ENCODE measurements around the gene DACH2. TPM values are rescaled to one million over a fixed set of nuclear protein-coding genes. Genes with fewer than 3 reads are reported as not detected.

Gene DACH2
- polyA plus RNA-seq, 1 donor (not counting 4 experiments of a cell fraction or from before 2014, with no cell fraction given) = not detected

GRCh38 chrX:86194758-86195157 is 46.5 kb downstream of the DACH2 start:
- dilution Hi-C loops (cut with MboI; ENCODE audit: extremely low pct_ligation_motif_present, low sequenced_read_pairs) = no loop called here

GRCh38 chrX:86195343-86195742 is 47.1 kb downstream of the DACH2 start:
- H3K9ac ChIP-seq (ENCODE audit: control insufficient read depth, extremely low read depth, insufficient read depth, low read length) = no peak overlapping the region
- no peaks in the 10 kb centered on the region for H3K79me2 ChIP-seq (ENCODE audit: control insufficient read depth, insufficient read depth, low read length)
- dilution Hi-C loops (cut with MboI; ENCODE audit: extremely low pct_ligation_motif_present, low sequenced_read_pairs) = no loop called here
- H3K27me3 ChIP-seq (ENCODE audit: control insufficient read depth, extremely low read depth, insufficient read depth, low read length) = no peaks in the 10 kb centered on the region
- no peak overlapping the region for H3K4me3 ChIP-seq (ENCODE audit: control insufficient read depth in 2 of 3, extremely low read depth in 1 of 3, insufficient read depth in 2 of 3, low read depth in 1 of 3, low read length in 3 of 3)
- no peak overlapping the region for H2AFZ ChIP-seq (ENCODE audit: control insufficient read depth, low read length)
- H3K9me1 ChIP-seq (ENCODE audit: control insufficient read depth, extremely low read depth, insufficient read depth, low read length) = no peaks in the 10 kb centered on the region
- no peak for TF ChIP-seq CTCF (optimal IDR thresholded peaks at IDR 0.05 in 1 of 3, IDR thresholded peaks at IDR 0.05 in 1 of 3, conservative IDR thresholded peaks at IDR 0.05 in 1 of 3; ENCODE audit: extremely low read depth in 1 of 3, insufficient read depth in 2 of 3, low read length in 3 of 3)
- H3K4me2 ChIP-seq (ENCODE audit: control insufficient read depth, extremely low read depth, insufficient read depth, low read depth, low read length) = no peak overlapping the region
- FAIRE-seq = no peak
- peaks cover 3% of the 10 kb centered on the region for H3K9me3 ChIP-seq (ENCODE audit: control insufficient read depth, low read depth, low read length)
- DNase-seq (ENCODE audit: low read depth, low spot score) = no peak
- no peak overlapping the region for H3K27ac ChIP-seq (ENCODE audit: control insufficient read depth, insufficient read depth, low read length)
- H3K36me3 ChIP-seq (ENCODE audit: control insufficient read depth in 2 of 2, extremely low read depth in 1 of 2, insufficient read depth in 2 of 2, low read length in 2 of 2) = no peaks in the 10 kb centered on the region
- no peaks in the 10 kb centered on the region for H4K20me1 ChIP-seq (ENCODE audit: control insufficient read depth, extremely low read depth, insufficient read depth, low read length)
- no peaks in the 10 kb centered on the region for H3K4me1 ChIP-seq (ENCODE audit: control insufficient read depth, extremely low read depth, insufficient read depth, low read length)

More at GRCh38 chrX:86194758-86195157, 46.5 kb downstream of the DACH2 start:
- H3K79me2 ChIP-seq (ENCODE audit: control insufficient read depth, insufficient read depth, low read length) = no peaks in the 10 kb centered on the region
- H2AFZ ChIP-seq (ENCODE audit: control insufficient read depth, low read length) = no peak overlapping the region
- TF ChIP-seq EZH2 (IDR thresholded peaks at IDR 0.05; ENCODE audit: low read length) = no peak
- TF ChIP-seq CTCF (optimal IDR thresholded peaks at IDR 0.05 in 1 of 3, IDR thresholded peaks at IDR 0.05 in 1 of 3, conservative IDR thresholded peaks at IDR 0.05 in 1 of 3; ENCODE audit: extremely low read depth in 1 of 3, insufficient read depth in 2 of 3, low read length in 3 of 3) = no peak
- no peaks in the 10 kb centered on the region for H3K27me3 ChIP-seq (ENCODE audit: control insufficient read depth, extremely low read depth, insufficient read depth, low read length)
- H3K4me3 ChIP-seq (ENCODE audit: control insufficient read depth in 2 of 3, extremely low read depth in 1 of 3, insufficient read depth in 2 of 3, low read depth in 1 of 3, low read length in 3 of 3) = no peak overlapping the region
- H3K9me1 ChIP-seq (ENCODE audit: control insufficient read depth, extremely low read depth, insufficient read depth, low read length) = no peaks in the 10 kb centered on the region
- no peak overlapping the region for H3K27ac ChIP-seq (ENCODE audit: control insufficient read depth, insufficient read depth, low read length)
- no peaks in the 10 kb centered on the region for H3K4me1 ChIP-seq (ENCODE audit: control insufficient read depth, extremely low read depth, insufficient read depth, low read length)
- H4K20me1 ChIP-seq (ENCODE audit: control insufficient read depth, extremely low read depth, insufficient read depth, low read length) = no peaks in the 10 kb centered on the region
- no peak overlapping the region for H3K4me2 ChIP-seq (ENCODE audit: control insufficient read depth, extremely low read depth, insufficient read depth, low read depth, low read length)
- FAIRE-seq = no peak
- no peak for DNase-seq (ENCODE audit: low read depth, low spot score)
- H3K9ac ChIP-seq (ENCODE audit: control insufficient read depth, extremely low read depth, insufficient read depth, low read length) = no peak overlapping the region
- peaks cover 3% of the 10 kb centered on the region for H3K9me3 ChIP-seq (ENCODE audit: control insufficient read depth, low read depth, low read length)
- no peaks in the 10 kb centered on the region for H3K36me3 ChIP-seq (ENCODE audit: control insufficient read depth in 2 of 2, extremely low read depth in 1 of 2, insufficient read depth in 2 of 2, low read length in 2 of 2)
